ENCODE data around the gene RPS21. TPM values are rescaled to one million over a fixed set of nuclear protein-coding genes. Genes with fewer than 3 reads are reported as not detected.
A peak's percentile ranks its signal among the peaks of the same experiment; 100 is the strongest.

The RPS21 gene
- total and polyA plus RNA-seq, 4 donors: 278 to 1,588 (median 439) TPM

GRCh38 chr20:62387933-62388635 lies 1.2 kb downstream of the RPS21 start:
- WGBS: 75% methylated on average over 20 of the region's 20 CpGs
- H3K36me3 ChIP-seq (ENCODE audit: control insufficient read depth in 4 of 4, insufficient read depth in 3 of 4, low read depth in 1 of 4, low read length in 3 of 4): peaks cover 0 to 13% (median 4%) of the 10 kb centered on the region in 4 donors

More at GRCh38 chr20:62387933-62388635, 1.2 kb downstream of the RPS21 start:
- Histone ChIP-seq H3K27me3 (ENCODE audit: control insufficient read depth in 4 of 4, insufficient read depth in 4 of 4, low read length in 3 of 4) (no peaks in the 10 kb centered on the region), H3K4me1 (ENCODE audit: control insufficient read depth in 4 of 4, insufficient read depth in 4 of 4, low read length in 3 of 4) (peaks cover 8 to 42% (median 35%) of the 10 kb centered on the region in 4 donors), H3K9ac (ENCODE audit: low read depth in 1 of 2, low read length in 2 of 2) (peak overlapping the region in 1 of 2 donors; percentile 84), H3K27ac (ENCODE audit: low read depth in 1 of 2, low read length in 2 of 2) (no peak overlapping the region), H3K4me3 (ENCODE audit: low read depth in 1 of 3, low read length in 3 of 3) (peak overlapping the region; percentile 85 to 97 (median 92)), H3K9me3 (ENCODE audit: control insufficient read depth in 4 of 4, low read length in 3 of 4) (no peaks in the 10 kb centered on the region)
- DNase-seq (ENCODE audit: low spot score): no peak
- TF ChIP-seq ATF3 (IDR thresholded peaks at IDR 0.05) (no peak), HNF4G (IDR thresholded peaks at IDR 0.05) (no peak), GABPA (IDR thresholded peaks at IDR 0.05 in 1 of 2, conservative IDR thresholded peaks at IDR 0.05 in 1 of 2) (no peak), EGR1 (IDR thresholded peaks at IDR 0.05; ENCODE audit: low read depth in 2 of 2) (no peak), CTCF (IDR thresholded peaks at IDR 0.05; ENCODE audit: low read depth, low read length, missing input control) (no peak), NR2F2 (IDR thresholded peaks at IDR 0.05) (no peak), REST (IDR thresholded peaks at IDR 0.05) (no peak), FOXA2 (IDR thresholded peaks at IDR 0.05) (no peak), RXRA (IDR thresholded peaks at IDR 0.05) (no peak), JUND (IDR thresholded peaks at IDR 0.05) (no peak), HNF4A (conservative IDR thresholded peaks at IDR 0.05) (no peak), TAF1 (conservative IDR thresholded peaks at IDR 0.05) (no peak), FOXA1 (IDR thresholded peaks at IDR 0.05) (no peak), YY1 (IDR thresholded peaks at IDR 0.05) (no peak), ZBTB33 (IDR thresholded peaks at IDR 0.05) (no peak), RAD21 (IDR thresholded peaks at IDR 0.05) (no peak), SP1 (IDR thresholded peaks at IDR 0.05) (no peak)

Measured in liver (tissue), 9 donors.